ENCODE measurements around the gene NAA80.

GRCh38 chr3:50319181-50319893, 20.1 kb upstream of the NAA80 start:
- TF ChIP-seq CTCF (conservative IDR thresholded peaks at IDR 0.05; ENCODE audit: low read depth, low read length) (no peak), EZH2phosphoT487 (IDR thresholded peaks at IDR 0.05; ENCODE audit: borderline replicate concordance, low read length) (no peak)

Measured in PC-3 (cell line).